GM19438 (cell line): ENCODE data around the gene SSC5D.
"Not testable (repeated sequence)": the region's sequence is repeated elsewhere in the genome, so short reads cannot be mapped to it uniquely, and the experiment has no call there.

Experiments used
- ATAC-seq: cut with Tn5 transposase; IDR thresholded peaks from one replicate; pipeline ENCODE4 v1.9.1; 2021; ENCODE audit warnings: low read depth; ENCODE audit not compliant: unreplicated experiment

The SSC5D gene

DNA sequence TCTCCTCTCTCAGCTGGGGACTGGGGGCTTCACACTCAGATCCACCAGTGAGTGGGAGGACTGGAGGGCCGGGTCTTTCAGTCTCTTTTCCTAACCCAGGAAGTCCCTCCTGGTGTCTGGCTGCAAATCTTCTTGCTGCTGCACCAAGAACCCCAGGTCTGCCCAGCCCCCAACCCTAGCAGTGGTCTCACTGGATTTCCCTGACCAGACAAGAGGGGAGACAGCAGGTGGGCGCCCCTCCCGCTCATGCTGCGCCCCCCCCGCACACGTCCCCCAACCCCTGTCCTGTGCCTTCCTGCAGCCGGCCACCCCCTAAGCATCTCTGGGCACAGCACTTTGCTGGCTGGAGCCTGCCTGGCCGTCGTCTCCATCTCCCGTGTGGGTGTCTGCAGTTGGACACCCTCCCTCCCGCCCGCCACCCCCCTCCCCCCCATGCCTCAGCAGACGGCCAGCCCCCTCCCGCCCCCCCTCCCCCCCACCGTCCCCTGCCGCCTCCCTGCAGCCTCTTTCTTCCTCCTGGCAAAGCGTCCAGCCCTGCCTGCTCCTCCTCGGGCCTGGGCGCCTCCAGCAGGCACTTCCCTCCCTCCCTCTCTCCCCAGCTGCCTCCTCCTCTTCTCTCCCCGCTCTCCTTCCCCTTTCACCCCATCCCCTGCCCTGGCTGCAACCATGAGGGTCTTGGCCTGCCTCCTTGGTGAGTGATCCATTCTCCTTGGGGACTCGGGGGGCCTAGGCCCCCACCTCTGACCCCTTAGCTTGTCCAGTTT is at the start of gene SSC5D:
Gene SSC5D (plus strand): TSS at position 513 of the 764 bp plus-strand sequence. CDS start 154 bp downstream, at position 667.
- no peak for ATAC-seq

- ATAC-seq = no peak
These were observed 49.2 kb upstream of the SSC5D start for GRCh38 chr19:55439052-55439451.

DNA sequence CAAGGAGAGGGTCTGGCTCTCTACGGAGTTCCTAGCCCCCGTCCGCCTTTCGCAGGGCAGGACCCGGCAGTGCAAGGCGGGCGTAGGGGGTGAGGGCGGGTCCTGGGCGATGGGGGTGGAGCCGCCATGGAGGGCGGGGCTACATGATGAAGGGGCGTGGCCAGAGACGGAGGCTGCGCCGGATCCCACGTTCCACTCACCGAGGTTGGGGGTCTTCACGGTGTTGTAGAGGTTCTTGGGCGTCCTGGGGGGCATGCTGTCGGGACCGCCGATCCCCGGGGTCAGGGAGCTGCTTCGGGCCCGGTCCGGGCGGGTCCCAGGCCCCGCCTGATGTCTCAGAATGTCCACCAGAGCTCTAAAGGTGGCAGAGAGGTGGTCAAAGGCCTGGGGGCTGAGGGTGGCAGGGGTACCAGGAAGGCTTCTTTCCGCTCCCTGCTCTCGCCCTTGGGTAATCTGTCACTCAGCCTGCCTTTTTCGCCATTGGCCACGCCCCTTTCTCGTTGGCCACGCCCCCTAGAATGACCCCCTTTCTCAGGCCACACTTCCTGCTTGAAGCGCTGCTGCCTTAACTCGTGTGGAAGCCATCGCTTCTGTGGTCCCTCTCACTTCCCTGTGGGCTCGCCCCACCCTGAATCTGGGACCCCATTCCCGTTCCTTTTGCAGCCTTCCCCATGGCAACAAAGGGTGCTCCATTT is 47.7 kb upstream of the SSC5D start:
- no peak for ATAC-seq

DNA sequence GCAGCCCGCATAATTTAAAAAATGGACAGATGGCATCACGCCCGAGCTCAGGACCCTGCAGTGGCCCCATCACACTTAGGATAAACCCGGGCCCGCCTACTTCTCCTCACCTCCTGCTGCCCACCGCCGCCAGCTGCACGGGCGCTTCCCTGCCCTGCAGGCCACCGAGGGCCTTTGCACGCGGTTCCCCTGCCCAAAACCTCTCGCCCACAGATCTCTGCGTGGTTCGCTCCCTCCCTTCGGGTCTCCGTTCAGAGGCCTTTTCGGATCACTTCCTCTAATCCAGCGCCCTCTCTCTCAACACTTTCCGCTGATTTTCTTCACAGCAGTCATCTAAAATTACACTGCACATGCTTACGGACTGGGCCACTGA is 46.9 kb upstream of the SSC5D start:
- no peak for ATAC-seq

DNA sequence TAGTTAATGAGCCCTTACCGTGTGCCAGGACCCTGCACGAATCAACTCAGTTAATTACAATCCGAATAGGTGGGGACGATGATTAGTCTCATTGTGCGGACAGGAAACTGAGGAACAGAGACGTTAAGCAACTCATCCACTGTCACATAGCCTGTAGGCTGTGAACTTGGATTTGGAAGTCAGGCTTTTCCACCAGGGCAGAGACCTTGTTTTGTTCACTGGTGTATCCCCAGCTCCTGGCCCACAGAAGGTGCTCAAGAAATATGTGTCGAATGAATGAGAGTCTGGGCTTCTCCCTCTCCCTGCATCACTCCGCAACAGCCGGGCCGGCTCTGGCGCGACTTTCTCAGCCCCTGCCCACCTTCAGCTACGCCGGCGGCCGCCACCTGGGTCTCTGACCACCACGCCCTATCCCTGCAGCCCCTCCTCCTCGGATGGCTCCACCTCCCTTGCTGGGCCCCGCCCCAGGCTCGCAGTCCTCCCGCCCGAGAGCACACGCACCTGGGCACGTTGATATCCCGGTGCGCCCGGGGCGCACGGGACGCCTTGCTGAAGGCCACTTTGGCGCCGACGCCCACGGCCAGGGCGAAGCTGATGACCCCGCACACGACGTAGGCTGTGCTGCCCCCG is 46.4 kb upstream of the SSC5D start:
- no peak for ATAC-seq

DNA sequence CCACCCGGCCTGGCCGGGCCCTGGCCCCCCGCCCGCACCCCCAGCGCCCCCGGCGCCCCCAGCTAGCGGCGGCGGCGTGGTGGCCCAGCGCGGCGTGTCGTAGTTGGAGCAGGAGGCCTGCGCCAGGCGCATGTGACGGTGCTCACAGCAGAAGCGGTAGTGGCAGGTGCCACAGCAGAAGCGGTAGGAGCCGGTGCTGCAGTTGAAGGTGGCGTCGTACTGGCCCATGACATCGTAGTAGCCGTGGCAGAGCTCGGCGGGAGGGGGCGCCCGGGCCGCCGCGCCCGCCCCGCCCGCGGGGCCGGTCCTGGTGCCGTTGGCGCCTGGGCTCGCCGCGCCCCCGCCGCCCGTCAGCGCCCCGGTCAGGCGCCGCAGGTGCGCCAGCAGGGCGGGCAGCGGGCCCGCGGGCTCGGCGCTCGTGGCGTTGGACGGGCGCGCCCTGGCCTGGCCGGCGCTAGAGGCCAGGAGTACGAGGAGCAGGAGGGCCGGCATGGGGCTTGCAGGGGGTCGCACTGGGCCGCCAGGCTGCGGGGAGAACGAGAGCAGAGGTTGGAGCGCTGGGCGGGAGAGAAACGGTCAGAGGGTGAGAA is 45.8 kb upstream of the SSC5D start:
- no peak for ATAC-seq

- ATAC-seq = no peak
These were observed 45.0 kb upstream of the SSC5D start, which contains the start of gene SHISA7 for GRCh38 chr19:55443045-55443823. TSS of gene SHISA7 (minus strand) at chr19:55443300. CDS start at chr19:55442863, 437 bp downstream.

DNA sequence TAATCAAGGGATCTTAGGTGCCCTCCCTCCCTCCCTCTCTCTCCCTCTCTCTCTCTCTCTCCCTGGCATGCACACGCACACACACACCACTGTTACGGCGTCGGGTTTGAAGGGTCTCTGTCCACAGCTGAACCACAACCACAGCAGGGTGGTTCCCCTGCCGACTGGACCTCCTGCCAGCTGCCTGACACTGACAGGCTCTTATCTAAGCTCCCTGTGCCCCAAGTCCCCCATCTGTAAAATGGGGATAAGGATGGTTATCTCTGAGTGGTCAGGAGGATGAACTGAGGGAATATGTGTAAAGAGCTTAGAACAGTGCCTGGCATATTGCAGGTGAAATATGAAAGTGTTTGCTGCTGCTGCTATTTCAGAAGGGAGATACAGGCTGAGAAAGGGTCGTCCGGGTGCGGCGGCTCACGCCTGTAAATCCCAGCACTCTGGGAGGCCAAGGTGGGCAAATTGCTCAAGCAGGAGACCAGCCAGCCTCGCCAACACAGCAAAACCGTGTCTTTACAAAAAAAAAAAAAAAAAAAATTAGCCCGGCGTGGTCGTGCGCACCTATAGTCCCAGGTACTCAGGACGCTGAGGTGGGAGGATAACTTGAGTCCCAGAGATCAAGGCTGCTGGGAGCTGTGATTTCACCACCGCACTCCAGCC is 44.3 kb upstream of the SSC5D start:
- ATAC-seq = no peak

- ATAC-seq = no peak
These were observed 43.6 kb upstream of the SSC5D start for GRCh38 chr19:55444646-55445045.

DNA sequence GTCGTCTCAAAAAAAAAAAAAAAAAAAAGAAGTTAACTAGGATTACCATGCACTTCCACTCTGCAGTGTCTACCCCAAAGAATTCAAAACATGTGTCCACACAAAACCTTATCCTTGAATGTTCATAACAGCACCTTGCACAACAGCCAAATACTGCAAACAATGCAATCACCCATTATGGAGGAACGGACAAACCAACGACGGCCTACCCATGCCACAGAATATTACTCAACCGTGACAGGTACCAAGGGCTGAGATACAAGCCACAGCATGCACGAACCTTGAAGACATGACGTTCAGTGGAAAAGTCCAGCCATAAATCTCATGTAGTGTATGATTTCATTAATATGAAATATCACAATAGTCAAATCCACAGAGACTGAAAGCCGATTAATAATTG is 42.2 kb upstream of the SSC5D start:
- no peak for ATAC-seq

DNA sequence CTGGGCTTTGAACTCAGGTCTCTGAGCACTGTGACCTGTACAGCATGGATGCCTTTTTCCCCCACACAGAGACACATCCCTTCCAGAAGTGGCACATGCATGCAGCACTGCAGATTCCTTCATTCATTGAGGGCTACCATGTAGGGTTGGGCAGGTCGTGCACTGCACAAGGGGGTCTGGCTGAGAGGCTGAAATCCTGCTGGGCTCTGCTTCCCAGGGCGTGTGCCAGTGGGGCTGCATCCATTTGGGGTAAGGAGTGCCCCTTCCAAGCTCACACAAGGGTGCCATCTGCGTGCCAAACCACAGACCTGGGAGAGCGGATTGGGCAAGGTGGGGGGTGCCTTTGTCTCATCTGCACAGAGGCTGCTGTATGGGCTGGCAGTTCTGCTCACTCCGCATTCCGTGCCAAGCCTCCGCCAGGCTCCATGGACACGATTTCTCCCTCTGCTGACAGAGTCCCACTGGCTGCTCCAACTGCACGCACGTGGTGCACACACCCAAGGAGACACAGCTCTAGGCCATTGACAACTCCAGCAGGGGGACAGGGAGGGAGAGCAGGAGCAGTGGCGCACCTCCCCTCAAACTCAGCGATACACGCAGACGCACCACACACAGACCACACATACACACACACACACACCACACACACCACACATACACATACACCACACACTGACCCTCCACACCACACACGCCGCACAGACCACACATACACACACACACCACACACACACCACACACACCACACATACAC is 40.6 kb upstream of the SSC5D start:
- ATAC-seq = no peak

- ATAC-seq = not testable (repeated sequence)
These were observed 40.1 kb upstream of the SSC5D start for GRCh38 chr19:55448175-55448490.

DNA sequence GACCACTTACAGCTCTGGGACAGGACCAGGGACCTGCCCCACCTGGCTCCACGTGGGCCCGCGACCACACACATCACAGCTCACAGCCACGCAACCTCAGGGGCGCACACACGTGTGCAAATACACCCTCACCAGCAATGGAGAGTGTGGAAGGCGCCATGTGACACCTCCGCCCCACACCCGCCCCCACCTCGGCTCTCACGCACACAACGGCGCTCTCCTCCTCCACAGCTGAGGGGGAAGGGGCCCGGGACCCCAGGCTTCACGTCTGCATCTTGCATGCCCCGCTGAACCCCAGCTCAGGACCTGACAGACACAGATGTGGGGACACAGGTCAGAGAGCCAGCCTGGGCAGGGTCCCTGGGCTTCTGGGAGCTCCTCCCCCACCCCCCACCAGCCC is 38.8 kb upstream of the SSC5D start:
- ATAC-seq = no peak

- ATAC-seq = no peak
These were observed 36.9 kb upstream of the SSC5D start for GRCh38 chr19:55451163-55451964.

- no peak for ATAC-seq
These were observed 36.1 kb upstream of the SSC5D start for GRCh38 chr19:55451965-55452748.

DNA sequence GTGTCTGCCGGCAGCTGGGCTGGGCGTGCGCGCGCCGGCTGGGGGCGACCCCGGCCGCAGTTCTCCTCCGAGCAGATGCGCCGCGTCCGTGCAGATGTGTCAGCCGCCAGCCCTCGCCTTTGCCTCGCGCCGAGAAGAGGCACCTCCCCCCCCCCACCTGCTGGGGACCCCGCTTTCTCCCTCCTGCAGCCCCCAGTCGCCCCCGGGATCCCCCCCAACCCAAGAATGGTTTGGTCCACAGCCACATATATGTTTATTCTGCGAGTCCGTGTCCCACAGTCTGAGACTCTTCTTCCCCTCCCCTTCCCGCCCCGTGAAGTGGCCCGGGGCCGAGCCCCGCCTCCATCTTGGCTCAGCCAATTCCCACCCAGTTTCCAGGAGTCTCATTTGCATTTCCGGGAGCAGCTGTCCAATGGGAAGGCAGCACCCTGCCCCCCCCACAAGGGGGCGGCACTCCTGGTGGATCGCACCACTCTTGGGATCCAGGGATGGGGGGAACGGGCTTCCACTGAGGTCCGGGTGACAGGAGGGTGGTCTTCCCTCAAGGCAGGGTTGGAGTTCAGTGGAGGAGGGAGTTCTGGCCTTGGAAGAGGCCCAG is 35.4 kb upstream of the SSC5D start:
- no peak for ATAC-seq

GRCh38 chr19:55453511-55454260 is 34.5 kb upstream of the SSC5D start:
- ATAC-seq = no peak
